Testis (tissue), 3 donors: Measurements from ENCODE around the gene NTM. TPM values are rescaled to one million over a fixed set of nuclear protein-coding genes. Genes with fewer than 3 reads are reported as not detected.

Source experiments
- DNase-seq: peaks from one replicate; pipeline ENCODE4 v3.0.0-alpha.2; 2019
- H3K27ac ChIP-seq, 2 donors: fragments of 200-600 bp; sonication (generic); one replicate each; pipeline ENCODE4 v1.5.1; 2019
- H3K27me3 ChIP-seq: fragments of 200-600 bp; sonication (generic); one replicate; pipeline ENCODE4 v1.5.1; 2019
- H3K36me3 ChIP-seq: fragments of 200-600 bp; sonication (generic); one replicate; pipeline ENCODE4 v1.5.1; 2017; ENCODE audit warnings: low read depth; ENCODE audit errors: missing control alignments
- H3K4me1 ChIP-seq: fragments of 200-600 bp; sonication (generic); one replicate; pipeline ENCODE4 v1.5.1; 2019
- H3K4me3 ChIP-seq, 2 donors: fragments of 200-600 bp; sonication (generic); one replicate each; pipeline ENCODE4 v1.5.1; 2017 to 2019
- H3K9me3 ChIP-seq: fragments of 200-600 bp; sonication (generic); one replicate; pipeline ENCODE4 v1.5.1; 2017
- CTCF ChIP-seq, 3 experiments: fragments of 450-650 bp in 2 of 3; fragments of 200-600 bp in 1 of 3; sonication (generic) in 1 of 3; IDR thresholded peaks; one replicate each; pipeline ENCODE4 v1.5.1; 2016 to 2019; ENCODE audit warnings: antibody characterized with exemption in 3 of 3, mild to moderate bottlenecking in 2 of 3, moderate library complexity in 1 of 3
- POLR2A ChIP-seq: fragments of 450-650 bp; IDR thresholded peaks from one replicate; pipeline ENCODE4 v1.6.1; 2017; ENCODE audit warnings: antibody characterized with exemption, mild to moderate bottlenecking, moderate library complexity
- WGBS, 2 donors: methylation state at CpG; one replicate each; pipeline ENCODE4 v1.1.5; 2018; 5-methylcytosine and 5-hydroxymethylcytosine counted together
- intact Hi-C: fragments of 100-400 bp; cut with DNase I; formaldehyde crosslinking; loops from one replicate; pipeline ENCODE4 v1.15.1; 2023; ENCODE audit warnings: low total_unique reads
- polyA plus RNA-seq: library from polyadenylated mRNA; stranded (reverse); fragments of 350-450 nt; fragmentation: Illumina TruSeq; extraction: RNeasy Lipid Tissue Mini Kit (QIAGEN cat#74804); gene quantifications from one replicate; pipeline ENCODE4 v1.2.3, GENCODE V29; 2014; ENCODE audit warnings: low read depth, low replicate concordance; ENCODE audit not compliant: insufficient read depth
- total RNA-seq, 2 donors: library from RNA; depleted of rRNA; stranded (reverse); fragments of >200 nt; gene quantifications; one replicate each; pipeline ENCODE4 v1.2.3, GENCODE V29; 2016

The NTM gene
- total and polyA plus RNA-seq, 3 donors from 2014 or later: 1.7 to 4.5 (median 1.8) TPM

DNA sequence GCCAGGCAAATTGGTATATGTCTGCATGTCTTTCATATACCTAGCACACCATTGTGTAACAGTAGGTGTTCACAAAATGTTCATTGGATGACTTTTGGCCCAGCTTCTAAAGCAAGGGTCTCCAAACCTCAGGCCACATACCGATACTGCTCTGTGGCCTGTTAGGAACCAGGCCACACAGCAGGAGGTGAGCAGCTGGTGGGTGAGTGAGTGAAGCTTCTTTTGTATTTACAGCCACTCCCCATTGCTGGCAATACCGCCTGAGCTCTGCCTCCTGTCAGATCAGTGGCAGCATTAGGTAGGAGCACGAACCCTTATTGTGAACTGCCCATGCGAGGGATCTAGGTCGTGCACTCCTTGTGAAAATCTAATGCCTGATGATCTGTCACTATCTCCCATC lies 836.6 kb downstream of the NTM start:
- no peaks in the 10 kb centered on the region for H3K4me1 ChIP-seq
- no peak for DNase-seq
- WGBS, 2 donors: 90 to 92% methylated on average over 5 of the region's 5 CpGs
- intact Hi-C loops: no loop called here
- H3K4me3 ChIP-seq: no peak overlapping the region
- no peaks in the 10 kb centered on the region for H3K27me3 ChIP-seq
- no peak for TF ChIP-seq CTCF (IDR thresholded peaks at IDR 0.05)
- no peak for TF ChIP-seq POLR2A
- H3K9me3 ChIP-seq: no peaks in the 10 kb centered on the region
- no peaks in the 10 kb centered on the region for H3K36me3 ChIP-seq
- no peak overlapping the region for H3K27ac ChIP-seq

- TF ChIP-seq CTCF (IDR thresholded peaks at IDR 0.05): no peak
- H3K36me3 ChIP-seq: no peaks in the 10 kb centered on the region
- H3K4me1 ChIP-seq: no peaks in the 10 kb centered on the region
- 73 to 78% methylated on average over 6 of the region's 6 CpGs for WGBS, 2 donors
- intact Hi-C loops: no loop called here
- no peak overlapping the region for H3K4me3 ChIP-seq
- no peaks in the 10 kb centered on the region for H3K9me3 ChIP-seq
- H3K27ac ChIP-seq: no peak overlapping the region
- H3K27me3 ChIP-seq: no peaks in the 10 kb centered on the region
- DNase-seq: no peak
Measured at GRCh38 chr11:132208477-132209055, 838.2 kb downstream of the NTM start.

DNA sequence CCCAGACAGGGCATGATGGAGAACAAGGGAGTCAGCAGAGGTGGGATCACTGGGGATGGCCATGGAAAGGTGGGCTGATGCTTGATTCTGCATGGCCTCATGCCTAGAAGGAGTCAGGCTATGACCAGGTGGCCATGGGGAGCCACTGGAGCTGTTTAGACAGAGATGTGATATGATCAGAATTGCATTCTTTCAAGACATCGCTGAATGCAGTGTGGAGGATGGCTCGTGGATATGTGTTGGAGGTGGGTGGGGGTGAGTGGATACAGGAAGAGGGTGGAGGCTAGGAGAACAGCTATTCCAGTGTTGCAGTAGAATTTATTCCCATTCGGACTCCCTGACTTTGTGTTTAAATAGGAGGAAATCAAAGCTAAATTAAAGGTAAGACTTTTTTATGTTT lies 841.1 kb downstream of the NTM start:
- Histone ChIP-seq H3K4me3 (no peak overlapping the region), H3K36me3 (no peaks in the 10 kb centered on the region), H3K27ac (no peak overlapping the region), H3K9me3 (no peaks in the 10 kb centered on the region), H3K27me3 (no peaks in the 10 kb centered on the region), H3K4me1 (no peaks in the 10 kb centered on the region)
- TF ChIP-seq POLR2A (no peak), CTCF (IDR thresholded peaks at IDR 0.05) (no peak)
- DNase-seq: no peak
- intact Hi-C loops: no loop called here
- WGBS, 2 donors: 81 to 92% methylated on average over 3 of the region's 3 CpGs

DNA sequence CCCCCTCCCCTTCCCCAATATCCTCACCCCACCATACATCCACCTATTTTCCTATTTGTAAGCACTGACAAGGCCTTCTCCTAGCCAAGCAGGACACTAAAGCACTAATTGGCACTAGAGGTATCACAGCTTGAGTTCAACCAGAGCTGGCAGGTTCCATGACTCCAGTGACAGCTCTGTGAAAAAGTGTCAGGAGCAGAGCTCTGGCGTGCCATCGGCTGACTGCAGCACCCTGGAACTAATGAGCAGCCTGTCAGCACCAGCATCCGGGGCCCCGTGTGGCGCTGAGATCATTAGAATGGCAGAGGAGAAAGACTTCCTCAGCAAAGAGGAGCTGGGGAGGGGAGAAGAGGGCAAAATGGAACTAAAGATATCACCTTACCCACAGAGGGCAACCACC lies 847.4 kb downstream of the NTM start:
- 91 to 94% methylated on average over 5 of the region's 5 CpGs for WGBS, 2 donors
- no peak for DNase-seq
- H3K4me3 ChIP-seq: no peak overlapping the region
- no peak overlapping the region for H3K27ac ChIP-seq
- H3K36me3 ChIP-seq: no peaks in the 10 kb centered on the region
- TF ChIP-seq POLR2A (no peak), CTCF (IDR thresholded peaks at IDR 0.05) (no peak)
- no peaks in the 10 kb centered on the region for H3K9me3 ChIP-seq
- intact Hi-C loops: no loop called here
- no peaks in the 10 kb centered on the region for H3K27me3 ChIP-seq
- no peaks in the 10 kb centered on the region for H3K4me1 ChIP-seq

DNA sequence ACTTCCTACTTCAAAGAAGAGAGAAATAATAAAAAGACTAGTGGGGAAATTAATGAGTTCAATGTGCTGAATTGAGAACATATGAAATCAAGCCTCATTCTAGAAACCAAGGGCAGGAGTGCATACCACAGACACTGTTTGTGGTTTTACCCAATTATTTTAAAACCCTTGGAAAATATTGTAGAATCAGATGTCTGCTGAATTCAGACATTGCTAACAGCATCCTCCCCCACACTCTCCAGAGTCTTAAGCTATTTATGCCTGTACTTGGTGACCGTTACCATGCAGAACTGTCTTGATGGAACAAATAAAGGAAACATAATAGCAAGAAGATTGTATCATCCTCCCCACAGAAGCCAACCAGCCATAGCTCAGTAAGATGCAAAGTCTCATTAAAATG lies 850.1 kb downstream of the NTM start:
- H3K27me3 ChIP-seq: no peaks in the 10 kb centered on the region
- TF ChIP-seq POLR2A (no peak), CTCF (IDR thresholded peaks at IDR 0.05) (no peak)
- H3K4me1 ChIP-seq: no peaks in the 10 kb centered on the region
- no peak overlapping the region for H3K27ac ChIP-seq
- H3K4me3 ChIP-seq: no peak overlapping the region
- intact Hi-C loops: no loop called here
- 35 to 50% methylated on average over 1 of the region's 1 CpG for WGBS, 2 donors
- no peak for DNase-seq
- no peaks in the 10 kb centered on the region for H3K9me3 ChIP-seq
- H3K36me3 ChIP-seq: no peaks in the 10 kb centered on the region
